PC-9 (cell line): ENCODE results near the gene ARRB1. TPM values are rescaled to one million over a fixed set of nuclear protein-coding genes. Genes with fewer than 3 reads are reported as not detected.
A peak's percentile ranks its signal among the peaks of the same experiment; 100 is the strongest.

Source experiments
- BruUV-seq: library from RNA; stranded (reverse); fragments of 400-500 nt; replicated peaks from 2 replicates; lab custom pipeline; 2021; lab: Mats Ljungman, UMichigan
- CTCF ChIA-PET: fragments of 300-600 bp; sonication (Branson Sonifier 250); formaldehyde crosslinking; loops from one replicate; lab custom pipeline; 2022; ENCODE audit warnings: antibody characterized with exemption; lab: Charles Lee
- POLR2A ChIA-PET: fragments of 300-600 bp; sonication (Branson Sonifier 250); formaldehyde crosslinking; loops from one replicate; lab custom pipeline; 2022; ENCODE audit warnings: antibody characterized with exemption; ENCODE audit not compliant: unreplicated experiment; lab: Charles Lee
- DNase-seq, 2 experiments: peaks; one replicate each; pipeline versions ENCODE4 v3.0.0 to v3.0.0-alpha.2; 2015 to 2022; ENCODE audit warnings: mixed read lengths in 1 of 2
- H2AFZ ChIP-seq: fragments of 200-600 bp; sonication (generic); 2 replicates; pipeline ENCODE4 v1.8.1; 2017; ENCODE audit warnings: antibody characterized with exemption
- H3F3A ChIP-seq: fragments of 200-600 bp; sonication (generic); 2 replicates; pipeline ENCODE4 v1.8.1; 2017; ENCODE audit warnings: antibody characterized with exemption, mild to moderate bottlenecking, low read depth; ENCODE audit not compliant: insufficient read depth
- H3K27ac ChIP-seq: fragments of 200-600 bp; sonication (generic); 2 replicates; pipeline ENCODE4 v1.6.1; 2016; ENCODE audit warnings: mixed run types
- H3K27me3 ChIP-seq: fragments of 200-600 bp; sonication (generic); 2 replicates; pipeline ENCODE4 v1.6.1; 2016; ENCODE audit warnings: low read depth, mixed run types; ENCODE audit not compliant: insufficient read depth
- H3K36me3 ChIP-seq: fragments of 200-600 bp; sonication (generic); 2 replicates; pipeline ENCODE4 v1.6.1; 2016; ENCODE audit warnings: low read depth, mixed run types
- H3K4me1 ChIP-seq: fragments of 200-600 bp; sonication (generic); replicated peaks from 2 replicates; pipeline ENCODE4 v1.6.1; 2016; ENCODE audit warnings: mixed run types; ENCODE audit not compliant: insufficient read depth
- H3K4me2 ChIP-seq: fragments of 200-600 bp; sonication (generic); 2 replicates; pipeline ENCODE4 v1.6.1; 2017; ENCODE audit warnings: mixed run types
- H3K4me3 ChIP-seq: fragments of 200-600 bp; sonication (generic); 2 replicates; pipeline ENCODE4 v1.6.1; 2016; ENCODE audit warnings: mixed run types
- H3K79me2 ChIP-seq: fragments of 200-600 bp; sonication (generic); 2 replicates; pipeline ENCODE4 v1.6.1; 2017; ENCODE audit warnings: low read depth, mixed run types
- H3K9me2 ChIP-seq: fragments of 200-600 bp; sonication (generic); 2 replicates; pipeline ENCODE4 v1.8.1; 2017; ENCODE audit warnings: mild to moderate bottlenecking; ENCODE audit not compliant: insufficient read depth
- H3K9me3 ChIP-seq: fragments of 200-600 bp; sonication (generic); 2 replicates; pipeline ENCODE4 v1.8.1; 2016; ENCODE audit warnings: low read depth; ENCODE audit not compliant: insufficient read depth
- H4K20me1 ChIP-seq: fragments of 200-600 bp; sonication (generic); 2 replicates; pipeline ENCODE4 v1.8.1; 2017; ENCODE audit not compliant: insufficient read depth
- CTCF ChIP-seq: fragments of 200-600 bp; sonication (generic); conservative IDR thresholded peaks from 2 replicates; pipeline ENCODE4 v1.6.1; 2017; ENCODE audit warnings: mixed run types, antibody characterized with exemption, mild to moderate bottlenecking, moderate library complexity
- EZH2 ChIP-seq: fragments of 200-600 bp; sonication (generic); IDR thresholded peaks from 2 replicates; pipeline ENCODE4 v1.8.0; 2017; ENCODE audit warnings: antibody characterized with exemption, low read depth
- intact Hi-C: fragments of 100-400 bp; cut with micrococcal nuclease; formaldehyde crosslinking; loops from one replicate; pipeline ENCODE4 v1.10.0; 2022; ENCODE audit not compliant: unreplicated experiment
- total RNA-seq: library from RNA; stranded (reverse); gene quantifications from 2 replicates; pipeline ENCODE4 v1.2.3, GENCODE V29; 2021

ARRB1 gene
- total RNA-seq, 1 experiment from 2014 or later, result 31.8 TPM

- Histone ChIP-seq H3K27ac (no peak overlapping the region), H3K79me2 (no peaks in the 10 kb centered on the region), H4K20me1 (peaks cover 3% of the 10 kb centered on the region; the same call in 1 of the 2 replicates), H3K9me3 (no peaks in the 10 kb centered on the region), H3F3A (no peaks in the 10 kb centered on the region; the same call in 1 of the 2 replicates), H2AFZ (no peak overlapping the region), H3K4me3 (no peak overlapping the region), H3K4me1 (no peaks in the 10 kb centered on the region), H3K9me2 (no peaks in the 10 kb centered on the region), H3K27me3 (no peaks in the 10 kb centered on the region), H3K36me3 (no peaks in the 10 kb centered on the region), H3K4me2 (no peak overlapping the region)
- POLR2A ChIA-PET, result no interaction called here
- intact Hi-C loops, result loop anchor here (1.0 kb wide), 3 partner anchors 48 to 252 kb away; no protein-coding TSS in a partner anchor
- BruUV-seq, result no TSS peak
- TF ChIP-seq EZH2, result no peak
- TF ChIP-seq CTCF, result peak; percentile 98
- peak; percentile 48 to 73 for DNase-seq
- CTCF ChIA-PET, result interaction anchor here (0.6 to 2.0 kb wide), 5 partner anchors 64 to 108 kb away, joined by 3 to 11 read pairs (median 4); no protein-coding TSS in a partner anchor
Measured at GRCh38 chr11:75280227-75280701, 71.2 kb downstream of the ARRB1 start.

GRCh38 chr11:75279273-75279672 is 72.2 kb downstream of the ARRB1 start:
- no peak for TF ChIP-seq EZH2
- TF ChIP-seq CTCF, result no peak
- Histone ChIP-seq H3K9me2 (no peaks in the 10 kb centered on the region), H3K9me3 (no peaks in the 10 kb centered on the region), H3K4me3 (no peak overlapping the region), H3K4me1 (no peaks in the 10 kb centered on the region), H3F3A (no peaks in the 10 kb centered on the region; the same call in 1 of the 2 replicates), H3K36me3 (no peaks in the 10 kb centered on the region), H2AFZ (no peak overlapping the region), H3K4me2 (no peak overlapping the region), H4K20me1 (peaks cover 3% of the 10 kb centered on the region; the same call in 1 of the 2 replicates), H3K79me2 (no peaks in the 10 kb centered on the region), H3K27ac (no peak overlapping the region), H3K27me3 (no peaks in the 10 kb centered on the region)
- ChIA-PET CTCF (interaction anchor here (0.5 to 2.0 kb wide), 4 partner anchors 48 to 140 kb away, joined by 3 to 11 read pairs (median 3); no protein-coding TSS in a partner anchor), POLR2A (no interaction called here)
- intact Hi-C loops, result no loop called here
- BruUV-seq, result no TSS peak
- DNase-seq, result no peak

GRCh38 chr11:75277991-75278790 is 73.3 kb downstream of the ARRB1 start:
- no peaks in the 10 kb centered on the region for H3K27me3 ChIP-seq
- H3K27ac ChIP-seq, result no peak overlapping the region
- TF ChIP-seq CTCF (no peak), EZH2 (no peak)
- no peak overlapping the region for H3K4me2 ChIP-seq
- no peak for DNase-seq
- no peaks in the 10 kb centered on the region; the same call in 1 of the 2 replicates for H3F3A ChIP-seq
- intact Hi-C loops, result no loop called here
- H3K36me3 ChIP-seq, result no peaks in the 10 kb centered on the region
- no peaks in the 10 kb centered on the region for H3K79me2 ChIP-seq
- CTCF ChIA-PET, result no interaction called here
- H3K9me2 ChIP-seq, result no peaks in the 10 kb centered on the region
- POLR2A ChIA-PET, result no interaction called here
- H4K20me1 ChIP-seq, result peaks cover 3% of the 10 kb centered on the region; the same call in 1 of the 2 replicates
- H3K9me3 ChIP-seq, result no peaks in the 10 kb centered on the region
- BruUV-seq, result no TSS peak
- H3K4me1 ChIP-seq, result no peaks in the 10 kb centered on the region
- no peak overlapping the region for H2AFZ ChIP-seq
- H3K4me3 ChIP-seq, result no peak overlapping the region
